ENCODE results near the gene CMSS1.

CMSS1 gene

GRCh38 chr3:99872923-99873254 is 55.2 kb downstream of the CMSS1 start:
- H3F3A ChIP-seq (ENCODE audit: insufficient read depth, low read length): no peaks in the 10 kb centered on the region
- no peak for TF ChIP-seq CTCF (IDR thresholded peaks at IDR 0.05; ENCODE audit: low read length)
- TF ChIP-seq EZH2phosphoT487 (IDR thresholded peaks at IDR 0.05; ENCODE audit: low read length): no peak
- TF ChIP-seq EZH2 (optimal IDR thresholded peaks at IDR 0.05; ENCODE audit: low read depth, low read length): no peak
- H3K27ac ChIP-seq (ENCODE audit: low read length): no peak overlapping the region
- no peak overlapping the region for H3K4me3 ChIP-seq (ENCODE audit: low read length)
- H3K9ac ChIP-seq (ENCODE audit: low read length): no peak overlapping the region
- H3K4me1 ChIP-seq (ENCODE audit: low read length): no peaks in the 10 kb centered on the region
- H3K27me3 ChIP-seq (replicated peaks; ENCODE audit: insufficient read depth, low read length): no peaks in the 10 kb centered on the region
- no peak for DNase-seq
- no peak overlapping the region for H2AFZ ChIP-seq (ENCODE audit: low read length)
- no peak overlapping the region for H3K4me2 ChIP-seq (ENCODE audit: low read depth, low read length)
- H3K9me2 ChIP-seq (replicated peaks; ENCODE audit: insufficient read depth, low read length): no peaks in the 10 kb centered on the region
- no peaks in the 10 kb centered on the region for H3K36me3 ChIP-seq (replicated peaks; ENCODE audit: insufficient read depth, low read length)
- no peaks in the 10 kb centered on the region for H3K79me2 ChIP-seq (ENCODE audit: low read length)
- H3K9me3 ChIP-seq (replicated peaks; ENCODE audit: insufficient read depth, low read length): no peaks in the 10 kb centered on the region
- no peaks in the 10 kb centered on the region for H4K20me1 ChIP-seq (ENCODE audit: insufficient read depth, low read length)

- no peaks in the 10 kb centered on the region for H3K9me2 ChIP-seq (replicated peaks; ENCODE audit: insufficient read depth, low read length)
- H3F3A ChIP-seq (ENCODE audit: insufficient read depth, low read length): no peaks in the 10 kb centered on the region
- no peak overlapping the region for H3K4me2 ChIP-seq (ENCODE audit: low read depth, low read length)
- no peaks in the 10 kb centered on the region for H3K9me3 ChIP-seq (replicated peaks; ENCODE audit: insufficient read depth, low read length)
- TF ChIP-seq CTCF (IDR thresholded peaks at IDR 0.05; ENCODE audit: low read length) (no peak), EZH2phosphoT487 (IDR thresholded peaks at IDR 0.05; ENCODE audit: low read length) (no peak), EZH2 (optimal IDR thresholded peaks at IDR 0.05; ENCODE audit: low read depth, low read length) (no peak)
- DNase-seq: no peak
- H3K4me3 ChIP-seq (ENCODE audit: low read length): no peak overlapping the region
- H4K20me1 ChIP-seq (ENCODE audit: insufficient read depth, low read length): no peaks in the 10 kb centered on the region
- no peaks in the 10 kb centered on the region for H3K27me3 ChIP-seq (replicated peaks; ENCODE audit: insufficient read depth, low read length)
- H2AFZ ChIP-seq (ENCODE audit: low read length): no peak overlapping the region
- H3K79me2 ChIP-seq (ENCODE audit: low read length): no peaks in the 10 kb centered on the region
- H3K36me3 ChIP-seq (replicated peaks; ENCODE audit: insufficient read depth, low read length): no peaks in the 10 kb centered on the region
- no peaks in the 10 kb centered on the region for H3K4me1 ChIP-seq (ENCODE audit: low read length)
- no peak overlapping the region for H3K9ac ChIP-seq (ENCODE audit: low read length)
- no peak overlapping the region for H3K27ac ChIP-seq (ENCODE audit: low read length)
Observed at GRCh38 chr3:99873269-99874102, 55.8 kb downstream of the CMSS1 start.

- Histone ChIP-seq H3K27ac (ENCODE audit: low read length) (no peak overlapping the region), H4K20me1 (ENCODE audit: insufficient read depth, low read length) (no peaks in the 10 kb centered on the region), H3K36me3 (replicated peaks; ENCODE audit: insufficient read depth, low read length) (no peaks in the 10 kb centered on the region), H3K9me2 (replicated peaks; ENCODE audit: insufficient read depth, low read length) (no peaks in the 10 kb centered on the region), H3K9ac (ENCODE audit: low read length) (no peak overlapping the region), H3K4me2 (ENCODE audit: low read depth, low read length) (no peak overlapping the region), H3K79me2 (ENCODE audit: low read length) (no peaks in the 10 kb centered on the region), H3K4me1 (ENCODE audit: low read length) (no peaks in the 10 kb centered on the region), H3K4me3 (ENCODE audit: low read length) (no peak overlapping the region), H3F3A (ENCODE audit: insufficient read depth, low read length) (no peaks in the 10 kb centered on the region), H3K27me3 (replicated peaks; ENCODE audit: insufficient read depth, low read length) (no peaks in the 10 kb centered on the region), H2AFZ (ENCODE audit: low read length) (no peak overlapping the region), H3K9me3 (replicated peaks; ENCODE audit: insufficient read depth, low read length) (no peaks in the 10 kb centered on the region)
- DNase-seq: no peak
- TF ChIP-seq CTCF (IDR thresholded peaks at IDR 0.05; ENCODE audit: low read length) (no peak), EZH2 (optimal IDR thresholded peaks at IDR 0.05; ENCODE audit: low read depth, low read length) (no peak), EZH2phosphoT487 (IDR thresholded peaks at IDR 0.05; ENCODE audit: low read length) (no peak)
Observed at GRCh38 chr3:99874237-99875002, 56.8 kb downstream of the CMSS1 start.

Data from MM.1S (cell line).